Fibroblast of upper back skin (primary cell): ENCODE data around the gene DDIT3.

ENCODE experiments used
- DNase-seq: peaks from one replicate; pipeline ENCODE4 v3.0.0-alpha.2; 2013

The DDIT3 gene

DNA sequence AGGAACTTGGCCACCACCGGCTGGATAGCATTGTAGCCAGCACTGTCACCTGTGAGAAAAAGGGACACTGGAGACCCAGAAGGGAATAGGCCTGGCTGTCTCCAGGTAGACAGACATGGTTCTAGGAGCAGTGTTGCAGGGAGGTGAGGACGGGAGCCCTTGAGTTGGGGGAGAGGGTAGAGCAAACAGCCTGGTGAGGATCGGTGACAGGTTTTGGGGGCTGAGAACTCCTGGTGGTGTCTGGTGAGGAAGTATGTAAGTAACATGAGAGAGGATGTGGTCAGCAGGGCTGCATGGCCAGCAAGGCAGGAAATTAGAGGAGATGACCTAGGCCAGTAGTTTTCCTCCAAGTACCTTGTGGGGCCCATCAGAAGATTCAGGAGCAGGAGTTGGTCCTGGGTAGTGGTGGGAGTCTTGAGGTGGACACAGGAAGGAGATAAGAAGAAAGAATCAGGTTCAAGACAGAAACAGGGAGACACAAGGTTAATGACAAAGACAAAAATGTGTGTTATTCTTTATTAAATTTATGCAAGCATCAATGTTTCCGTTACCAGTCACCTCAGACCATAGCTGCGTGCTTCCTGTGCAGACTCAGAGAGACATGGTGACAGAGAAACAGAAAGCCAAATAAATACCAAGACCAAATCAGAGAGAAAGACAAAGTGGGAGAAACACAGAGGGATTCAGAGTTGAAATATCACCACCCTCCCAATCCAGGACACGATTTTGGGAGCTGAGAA is 40.8 kb downstream of the DDIT3 start, which contains the start of gene ARHGAP9:
Gene ARHGAP9 (minus strand): TSS at position 491 of the 740 bp plus-strand sequence. CDS start 460 bp downstream, at position 31.
- no peak for DNase-seq

DNA sequence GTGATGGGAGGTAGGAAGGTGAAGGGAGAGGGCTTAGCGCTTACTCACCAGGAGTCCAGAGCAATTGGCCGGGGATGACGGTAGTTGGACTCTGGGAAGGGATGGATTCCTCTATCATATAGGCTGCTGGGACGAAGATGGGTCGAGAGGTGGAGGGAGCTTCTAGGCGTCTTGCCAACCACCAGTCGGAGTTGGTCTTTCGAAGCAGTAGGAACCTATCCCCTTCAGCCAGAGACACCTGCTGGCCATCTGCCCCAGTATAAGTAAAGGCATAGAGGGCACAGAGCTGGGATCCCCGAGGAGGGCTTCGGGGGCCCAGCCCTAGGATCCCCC is 41.3 kb downstream of the DDIT3 start:
- DNase-seq: no peak

DNA sequence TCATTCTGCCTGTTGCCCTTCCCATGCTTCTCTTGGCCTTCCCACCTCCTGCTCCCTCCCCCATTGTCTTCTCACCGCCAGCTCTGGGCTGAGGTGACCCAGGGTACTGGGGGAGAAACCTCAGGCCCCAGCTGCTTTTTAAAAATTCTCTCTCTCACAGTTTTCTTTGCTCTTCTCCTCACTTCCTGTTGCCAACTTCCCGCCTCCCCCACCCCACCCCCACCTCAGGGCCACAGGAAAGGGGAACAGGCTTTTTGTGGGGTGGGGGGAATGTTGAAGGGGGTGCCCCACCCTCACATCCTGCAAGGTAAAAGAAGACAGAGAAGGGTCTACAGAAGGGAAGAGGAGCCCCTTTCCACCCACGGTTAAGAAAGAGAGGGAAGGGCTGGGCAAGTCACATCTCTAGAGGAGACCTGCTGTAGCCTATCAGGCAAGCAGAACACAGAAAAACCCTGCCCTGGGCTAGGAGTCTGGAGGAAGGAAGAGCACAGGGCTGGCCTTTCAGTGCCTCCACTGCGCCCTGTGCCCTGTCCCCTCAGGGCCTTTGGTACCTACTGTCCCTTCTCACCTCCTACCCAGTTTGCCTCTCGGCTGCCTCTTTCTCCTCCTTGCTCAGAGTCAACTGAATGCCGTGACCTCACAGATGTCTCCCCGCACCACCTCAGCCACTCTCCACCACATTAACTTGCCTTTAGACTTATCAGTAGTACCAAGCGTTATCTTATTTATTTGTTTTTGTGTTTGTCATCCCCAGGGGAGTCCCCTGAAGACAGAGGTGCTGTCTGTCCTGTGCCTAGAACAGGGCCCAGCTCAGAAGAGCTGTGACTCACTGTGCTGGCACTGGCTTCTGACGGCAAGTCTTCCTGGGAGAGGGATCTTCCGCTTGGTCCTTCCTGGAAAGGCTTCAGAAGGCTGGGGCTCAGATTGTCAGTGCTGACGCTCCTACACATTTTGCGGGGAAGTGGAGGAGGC is 42.3 kb downstream of the DDIT3 start:
- DNase-seq: no peak

DNA sequence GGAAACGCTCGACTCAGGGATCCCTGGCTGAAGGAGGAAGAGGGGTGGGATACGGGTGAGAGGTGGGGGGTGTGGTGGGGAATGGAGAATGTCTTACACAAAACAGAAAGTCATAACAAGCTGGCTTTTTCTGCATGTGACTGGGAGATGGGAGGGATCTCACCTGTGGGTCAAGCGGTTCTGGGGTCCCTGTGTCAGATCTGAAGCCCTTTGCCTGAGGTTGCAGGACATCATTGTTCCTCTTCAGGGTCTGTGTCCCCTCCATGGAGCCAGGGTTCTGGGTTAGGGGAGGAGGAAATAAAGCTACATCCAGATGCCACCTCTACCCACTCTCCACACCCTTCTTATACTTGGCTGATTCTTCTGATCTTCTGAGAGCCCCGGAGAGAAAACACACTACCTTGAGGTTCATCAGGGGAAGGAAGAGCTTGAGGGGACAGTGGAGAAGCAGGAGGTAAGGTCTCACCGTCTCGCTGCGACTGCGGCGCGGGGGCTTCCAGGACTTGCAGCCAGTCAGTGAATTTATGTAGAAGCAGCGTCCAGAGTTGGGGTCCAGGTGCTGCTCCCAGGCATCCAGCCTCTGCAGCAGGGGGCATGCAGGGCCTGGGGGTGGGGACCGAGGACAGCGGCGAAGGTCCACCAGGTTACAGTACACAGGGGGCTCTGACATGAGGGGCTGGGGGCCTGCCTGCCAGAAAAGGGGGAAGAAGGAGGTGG is 43.2 kb downstream of the DDIT3 start:
- DNase-seq: no peak

GRCh38 chr12:57476162-57476992 is 43.9 kb downstream of the DDIT3 start:
- no peak for DNase-seq

GRCh38 chr12:57475271-57476161 is 44.8 kb downstream of the DDIT3 start:
- DNase-seq: no peak

DNA sequence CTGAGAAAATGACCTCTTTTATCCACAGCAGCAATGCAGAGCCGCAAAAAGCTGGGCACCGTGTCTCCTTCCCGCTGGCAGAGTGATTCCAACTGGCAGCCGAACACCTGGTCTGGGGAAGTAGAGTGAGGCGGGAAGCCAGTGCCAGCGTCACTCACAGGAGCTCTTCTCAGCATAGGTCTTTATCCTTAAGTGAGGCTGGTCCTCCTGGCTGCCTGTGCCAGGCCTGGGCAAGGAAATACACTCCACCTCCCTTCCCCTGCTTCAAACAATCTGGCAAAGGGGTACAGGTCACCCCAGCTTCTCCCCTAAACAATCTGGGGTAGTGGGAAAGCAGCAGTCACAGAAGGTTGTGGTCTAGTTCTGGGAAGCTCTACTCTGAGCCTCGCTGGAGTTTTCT is 45.5 kb downstream of the DDIT3 start:
- DNase-seq: no peak

- DNase-seq: no peak
Measured at GRCh38 chr12:57474430-57474829, 45.9 kb downstream of the DDIT3 start.

- DNase-seq: no peak
Measured at GRCh38 chr12:57473886-57474285, 46.4 kb downstream of the DDIT3 start.

- DNase-seq: no peak
Measured at GRCh38 chr12:57473392-57473791, 46.9 kb downstream of the DDIT3 start.

GRCh38 chr12:57472391-57472790 is 47.9 kb downstream of the DDIT3 start:
- DNase-seq: no peak

DNA sequence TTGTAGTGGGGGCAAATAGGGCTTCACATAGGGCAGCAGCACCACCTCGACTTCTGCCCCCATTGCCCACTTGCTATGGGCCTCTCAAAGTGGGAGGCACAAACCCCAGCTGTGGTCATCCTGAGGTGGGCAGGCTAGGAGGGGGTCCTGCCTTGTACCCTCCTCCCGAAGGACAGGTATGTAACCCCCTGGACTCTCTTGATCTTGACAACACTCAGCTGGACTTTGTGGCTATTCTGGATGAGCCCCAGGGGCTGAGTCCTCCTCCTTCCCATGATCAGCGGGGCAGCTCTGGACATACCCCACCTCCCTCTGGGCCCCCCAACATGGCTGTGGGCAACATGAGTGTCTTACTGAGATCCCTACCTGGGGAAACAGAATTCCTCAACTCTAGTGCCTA is 48.7 kb downstream of the DDIT3 start:
- no peak for DNase-seq

- no peak for DNase-seq
Measured at GRCh38 chr12:57470970-57471656, 49.2 kb downstream of the DDIT3 start.

DNA sequence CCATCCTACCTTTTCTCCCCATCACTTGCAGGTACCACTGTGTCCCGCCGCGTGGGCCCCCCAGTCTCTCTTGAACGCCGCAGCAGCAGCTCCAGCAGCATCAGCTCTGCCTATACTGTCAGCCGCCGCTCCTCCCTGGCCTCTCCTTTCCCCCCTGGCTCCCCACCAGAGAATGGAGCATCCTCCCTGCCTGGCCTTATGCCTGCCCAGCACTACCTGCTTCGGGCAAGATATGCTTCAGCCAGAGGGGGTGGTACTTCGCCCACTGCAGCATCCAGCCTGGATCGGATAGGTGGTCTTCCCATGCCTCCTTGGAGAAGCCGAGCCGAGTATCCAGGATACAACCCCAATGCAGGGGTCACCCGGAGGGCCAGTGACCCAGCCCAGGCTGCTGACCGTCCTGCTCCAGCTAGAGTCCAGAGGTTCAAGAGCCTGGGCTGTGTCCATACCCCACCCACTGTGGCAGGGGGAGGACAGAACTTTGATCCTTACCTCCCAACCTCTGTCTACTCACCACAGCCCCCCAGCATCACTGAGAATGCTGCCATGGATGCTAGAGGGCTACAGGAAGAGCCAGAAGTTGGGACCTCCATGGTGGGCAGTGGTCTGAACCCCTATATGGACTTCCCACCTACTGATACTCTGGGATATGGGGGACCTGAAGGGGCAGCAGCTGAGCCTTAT is 49.9 kb downstream of the DDIT3 start:
- DNase-seq: no peak

DNA sequence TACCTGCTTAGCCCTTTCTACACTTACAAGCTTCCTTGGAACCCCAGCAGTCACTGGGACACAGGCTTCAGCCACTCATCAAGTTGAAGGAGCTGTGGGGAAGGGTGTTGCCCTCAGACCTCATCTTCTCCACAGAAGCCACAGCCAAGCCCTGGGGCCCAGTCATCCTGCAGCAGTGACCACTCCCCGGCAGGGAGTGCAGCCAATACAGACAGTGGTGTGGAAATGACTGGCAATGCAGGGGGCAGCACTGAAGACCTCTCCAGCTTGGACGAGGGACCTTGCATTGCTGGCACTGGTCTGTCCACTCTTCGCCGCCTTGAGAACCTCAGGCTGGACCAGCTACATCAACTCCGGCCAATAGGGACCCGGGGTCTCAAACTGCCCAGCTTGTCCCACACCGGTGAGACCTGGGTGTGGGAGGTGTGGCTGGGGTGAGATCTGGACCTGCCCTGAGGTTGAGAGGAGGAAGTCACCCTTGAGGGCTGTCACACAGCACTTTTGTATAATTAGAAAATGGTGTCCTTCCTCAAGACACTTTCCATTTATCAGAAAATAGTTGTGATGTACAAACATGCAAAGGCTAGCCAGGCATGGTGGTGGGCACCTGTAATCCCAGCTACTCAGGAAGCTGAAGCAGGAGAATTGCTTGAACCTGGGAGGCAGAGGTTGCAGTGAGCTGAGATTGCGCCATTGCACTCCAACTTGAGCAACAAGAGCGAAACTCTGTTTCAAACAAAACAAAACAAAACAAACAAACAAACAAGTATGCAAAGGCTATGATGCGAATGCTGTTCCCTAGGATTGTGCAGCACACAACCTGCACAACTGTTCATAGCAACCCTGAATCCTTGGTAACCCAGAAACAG is 50.8 kb downstream of the DDIT3 start:
- DNase-seq: no peak

DNA sequence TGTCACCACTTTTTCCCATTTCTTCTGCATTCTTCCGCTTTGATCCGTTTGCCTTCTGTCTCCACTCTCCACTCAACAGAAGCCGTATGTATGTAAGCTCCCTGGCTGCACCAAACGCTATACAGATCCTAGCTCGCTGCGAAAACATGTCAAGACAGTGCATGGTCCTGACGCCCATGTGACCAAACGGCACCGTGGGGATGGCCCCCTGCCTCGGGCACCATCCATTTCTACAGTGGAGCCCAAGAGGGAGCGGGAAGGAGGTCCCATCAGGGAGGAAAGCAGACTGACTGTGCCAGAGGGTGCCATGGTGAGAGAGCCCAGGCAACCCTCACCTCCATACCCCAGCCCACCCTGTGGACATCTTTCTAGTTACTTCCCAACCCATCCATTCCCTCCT is 52.4 kb downstream of the DDIT3 start:
- DNase-seq: no peak

- no peak for DNase-seq
Measured at GRCh38 chr12:57467212-57467874, 53.0 kb downstream of the DDIT3 start.
